GM12891 (cell line): ENCODE measurements around the gene ATP5MC2.

ENCODE experiments used
- PAX5 ChIP-seq: IDR thresholded peaks from 2 replicates; pipeline ENCODE4 v1.6.1; 2011; ENCODE audit warnings: low read length, moderate library complexity, mild to moderate bottlenecking; ENCODE audit not compliant: insufficient read depth, severe bottlenecking
- POLR2A ChIP-seq: IDR thresholded peaks from 2 replicates; pipeline ENCODE4 v1.6.1; 2011; ENCODE audit warnings: low read depth, low read length, control low read depth
- POLR2AphosphoS5 ChIP-seq: IDR thresholded peaks from 2 replicates; pipeline ENCODE4 v1.6.1; 2011; ENCODE audit warnings: low read depth, low read length, control low read depth
- POU2F2 ChIP-seq: IDR thresholded peaks from 2 replicates; pipeline ENCODE4 v1.6.1; 2011; ENCODE audit warnings: low read depth, mild to moderate bottlenecking, control low read depth, low read length, moderate library complexity
- SPI1 ChIP-seq: IDR thresholded peaks from 2 replicates; pipeline ENCODE4 v1.6.1; 2011; ENCODE audit warnings: low read depth, low read length, control low read depth
- TAF1 ChIP-seq: IDR thresholded peaks from 2 replicates; pipeline ENCODE4 v1.6.1; 2011; ENCODE audit warnings: low read depth, low read length, control low read depth

DNA sequence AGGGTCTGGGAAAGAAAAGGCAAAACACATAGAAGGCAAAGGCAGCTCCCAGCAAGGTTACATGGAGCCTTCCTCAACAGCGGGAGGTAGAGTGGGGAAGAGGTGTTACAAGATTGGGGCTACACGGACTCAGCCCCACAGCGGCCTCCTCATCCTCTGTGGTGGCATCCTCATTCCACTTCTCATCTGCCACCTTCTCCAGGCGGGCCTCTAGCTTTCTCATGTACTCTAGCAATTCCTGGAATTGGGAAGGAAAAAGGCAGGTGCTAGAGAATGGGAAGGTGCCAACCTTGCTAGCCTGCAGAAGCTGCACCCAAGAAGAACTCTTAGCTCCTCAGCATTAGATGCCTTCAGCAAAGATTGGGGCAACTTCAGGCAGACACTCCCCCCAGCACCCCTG lies 38.1 kb upstream of the ATP5MC2 start:
- no peak for TF ChIP-seq TAF1
- no peak for TF ChIP-seq POLR2A
- TF ChIP-seq POLR2AphosphoS5, result no peak
- TF ChIP-seq POU2F2, result no peak
- TF ChIP-seq SPI1, result no peak
- TF ChIP-seq PAX5, result no peak
